ENCODE data around the gene PEX6.

The PEX6 gene

GRCh38 chr6:42978839-42979522, at the start of gene PEX6:
PEX6 (minus strand) TSS chr6:42979181; CDS start chr6:42979150, 31 bp downstream.
- Histone ChIP-seq H3K4me1 (ENCODE audit: control insufficient read depth, insufficient read depth, low read length) (peaks cover 6% of the 10 kb centered on the region), H3K27ac (ENCODE audit: low read depth, low read length) (peak within 1 kb of the TSS; percentile 67), H3K4me3 (ENCODE audit: low read length) (peak within 1 kb of the TSS; percentile 62), H3K27me3 (ENCODE audit: control insufficient read depth, insufficient read depth, low read length) (no peaks in the 10 kb centered on the region), H3K36me3 (ENCODE audit: control insufficient read depth, insufficient read depth, low read length) (no peaks in the 10 kb centered on the region), H3K9ac (ENCODE audit: low read length) (peak within 1 kb of the TSS; percentile 7)

- H3K9ac ChIP-seq (ENCODE audit: low read length), result no peak overlapping the region
- H3K4me3 ChIP-seq (ENCODE audit: low read length), result no peak overlapping the region
- no peaks in the 10 kb centered on the region for H3K27me3 ChIP-seq (ENCODE audit: control insufficient read depth, insufficient read depth, low read length)
- peaks cover 28% of the 10 kb centered on the region for H3K36me3 ChIP-seq (ENCODE audit: control insufficient read depth, insufficient read depth, low read length)
- no peak overlapping the region for H3K27ac ChIP-seq (ENCODE audit: low read depth, low read length)
- H3K4me1 ChIP-seq (ENCODE audit: control insufficient read depth, insufficient read depth, low read length), result no peaks in the 10 kb centered on the region
These were observed 47.4 kb upstream of the PEX6 start for GRCh38 chr6:43026365-43026764.

- Histone ChIP-seq H3K27me3 (ENCODE audit: control insufficient read depth, insufficient read depth, low read length) (no peaks in the 10 kb centered on the region), H3K27ac (ENCODE audit: low read depth, low read length) (no peak overlapping the region), H3K4me1 (ENCODE audit: control insufficient read depth, insufficient read depth, low read length) (no peaks in the 10 kb centered on the region), H3K4me3 (ENCODE audit: low read length) (no peak overlapping the region), H3K36me3 (ENCODE audit: control insufficient read depth, insufficient read depth, low read length) (peaks cover 24% of the 10 kb centered on the region), H3K9ac (ENCODE audit: low read length) (no peak overlapping the region)
These were observed 45.5 kb upstream of the PEX6 start for GRCh38 chr6:43024436-43024835.

- H3K9ac ChIP-seq (ENCODE audit: low read length), result peak within 1 kb of the TSS; percentile 86
- H3K36me3 ChIP-seq (ENCODE audit: control insufficient read depth, insufficient read depth, low read length), result peaks cover 17% of the 10 kb centered on the region
- H3K4me3 ChIP-seq (ENCODE audit: low read length), result peak within 1 kb of the TSS; percentile 93
- no peaks in the 10 kb centered on the region for H3K27me3 ChIP-seq (ENCODE audit: control insufficient read depth, insufficient read depth, low read length)
- H3K4me1 ChIP-seq (ENCODE audit: control insufficient read depth, insufficient read depth, low read length), result peaks cover 2% of the 10 kb centered on the region
- H3K27ac ChIP-seq (ENCODE audit: low read depth, low read length), result peak within 1 kb of the TSS; percentile 77
These were observed 42.5 kb upstream of the PEX6 start, which contains the start of gene RRP36 for GRCh38 chr6:43021270-43022047. RRP36 (plus strand) TSS chr6:43021623; CDS start chr6:43021655, 32 bp downstream.

GRCh38 chr6:43020847-43021246, 41.9 kb upstream of the PEX6 start:
- Histone ChIP-seq H3K27ac (ENCODE audit: low read depth, low read length) (peak overlapping the region; percentile 77), H3K9ac (ENCODE audit: low read length) (no peak overlapping the region), H3K27me3 (ENCODE audit: control insufficient read depth, insufficient read depth, low read length) (no peaks in the 10 kb centered on the region), H3K4me1 (ENCODE audit: control insufficient read depth, insufficient read depth, low read length) (peaks cover 5% of the 10 kb centered on the region), H3K36me3 (ENCODE audit: control insufficient read depth, insufficient read depth, low read length) (peaks cover 12% of the 10 kb centered on the region), H3K4me3 (ENCODE audit: low read length) (peak overlapping the region; percentile 93)

DNA sequence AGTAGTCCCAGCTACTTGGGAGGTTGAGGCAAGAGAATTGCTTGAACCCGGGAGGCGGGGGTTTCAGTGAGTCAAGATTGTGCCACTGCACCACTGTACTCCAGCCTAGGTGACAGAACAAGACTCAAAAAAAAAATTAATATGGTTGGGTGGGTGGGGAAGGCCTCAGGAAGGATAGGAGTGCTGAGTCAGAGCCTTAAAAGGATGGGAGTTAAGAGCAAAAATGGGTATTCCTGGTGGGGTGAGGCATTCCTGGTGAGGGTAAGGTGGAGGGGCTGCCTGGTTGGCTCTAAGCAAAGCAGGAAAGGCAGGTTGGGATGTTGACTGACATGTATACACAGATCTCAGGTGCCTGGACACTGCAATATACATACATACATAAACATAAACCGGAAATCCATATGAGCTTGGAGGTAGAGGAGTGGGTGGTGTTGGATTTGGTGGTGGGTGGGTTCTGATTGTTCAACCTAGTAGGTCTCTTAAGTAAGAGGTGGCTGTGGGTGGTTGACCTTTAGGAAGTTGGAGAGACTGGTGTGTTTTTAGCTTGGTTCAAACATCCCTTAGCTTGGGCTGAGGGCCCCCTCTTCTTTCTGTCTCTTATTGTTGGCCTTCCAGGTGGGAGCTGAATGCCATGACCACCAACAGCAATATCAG, 41.2 kb upstream of the PEX6 start:
- no peaks in the 10 kb centered on the region for H3K27me3 ChIP-seq (ENCODE audit: control insufficient read depth, insufficient read depth, low read length)
- H3K9ac ChIP-seq (ENCODE audit: low read length), result no peak overlapping the region
- H3K4me1 ChIP-seq (ENCODE audit: control insufficient read depth, insufficient read depth, low read length), result peaks cover 5% of the 10 kb centered on the region
- H3K27ac ChIP-seq (ENCODE audit: low read depth, low read length), result no peak overlapping the region
- no peak overlapping the region for H3K4me3 ChIP-seq (ENCODE audit: low read length)
- peaks cover 12% of the 10 kb centered on the region for H3K36me3 ChIP-seq (ENCODE audit: control insufficient read depth, insufficient read depth, low read length)

DNA sequence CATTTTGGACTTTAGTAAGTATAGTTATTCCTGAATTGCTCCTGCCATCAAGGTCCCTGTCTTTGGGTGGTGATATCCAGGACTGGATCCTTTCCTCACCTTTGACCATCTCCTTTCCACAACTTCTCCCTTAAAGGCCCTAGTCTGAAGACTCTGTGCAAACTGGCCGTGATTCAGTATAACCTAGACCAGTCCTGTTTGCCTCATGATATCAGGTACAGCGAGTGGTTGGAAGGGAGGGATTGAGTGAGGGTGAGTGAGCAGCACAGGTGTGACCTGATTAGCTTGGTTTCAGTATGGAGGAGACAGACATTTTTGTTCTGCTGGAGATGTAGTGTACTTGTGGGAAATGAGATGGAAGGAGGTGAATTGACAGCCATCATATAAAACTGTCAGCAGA, 40.2 kb upstream of the PEX6 start:
- no peak overlapping the region for H3K9ac ChIP-seq (ENCODE audit: low read length)
- H3K27me3 ChIP-seq (ENCODE audit: control insufficient read depth, insufficient read depth, low read length), result no peaks in the 10 kb centered on the region
- no peak overlapping the region for H3K4me3 ChIP-seq (ENCODE audit: low read length)
- peaks cover 12% of the 10 kb centered on the region for H3K36me3 ChIP-seq (ENCODE audit: control insufficient read depth, insufficient read depth, low read length)
- H3K4me1 ChIP-seq (ENCODE audit: control insufficient read depth, insufficient read depth, low read length), result peaks cover 10% of the 10 kb centered on the region
- no peak overlapping the region for H3K27ac ChIP-seq (ENCODE audit: low read depth, low read length)

DNA sequence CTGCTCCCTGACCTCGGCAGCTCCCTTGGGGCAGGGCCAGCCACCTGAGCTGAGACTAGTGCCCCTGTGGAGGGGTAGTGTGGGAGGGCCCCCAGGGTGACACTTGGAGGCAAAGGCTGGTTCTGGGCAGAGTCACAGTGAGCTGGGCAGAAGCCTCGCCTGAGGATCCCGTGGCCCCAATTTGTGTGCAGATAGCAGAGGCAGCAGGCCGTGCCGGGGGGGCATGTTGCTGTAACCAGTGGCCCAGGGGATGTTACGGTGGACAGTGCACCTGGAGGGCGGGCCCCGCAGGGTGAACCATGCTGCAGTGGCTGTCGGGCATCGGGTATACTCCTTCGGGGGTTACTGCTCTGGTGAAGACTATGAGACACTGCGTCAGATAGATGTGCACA, 38.0 kb upstream of the PEX6 start:
- H3K4me3 ChIP-seq (ENCODE audit: low read length), result no peak overlapping the region
- H3K9ac ChIP-seq (ENCODE audit: low read length), result no peak overlapping the region
- H3K27me3 ChIP-seq (ENCODE audit: control insufficient read depth, insufficient read depth, low read length), result no peaks in the 10 kb centered on the region
- H3K4me1 ChIP-seq (ENCODE audit: control insufficient read depth, insufficient read depth, low read length), result peaks cover 17% of the 10 kb centered on the region
- peaks cover 12% of the 10 kb centered on the region for H3K36me3 ChIP-seq (ENCODE audit: control insufficient read depth, insufficient read depth, low read length)
- no peak overlapping the region for H3K27ac ChIP-seq (ENCODE audit: low read depth, low read length)

DNA sequence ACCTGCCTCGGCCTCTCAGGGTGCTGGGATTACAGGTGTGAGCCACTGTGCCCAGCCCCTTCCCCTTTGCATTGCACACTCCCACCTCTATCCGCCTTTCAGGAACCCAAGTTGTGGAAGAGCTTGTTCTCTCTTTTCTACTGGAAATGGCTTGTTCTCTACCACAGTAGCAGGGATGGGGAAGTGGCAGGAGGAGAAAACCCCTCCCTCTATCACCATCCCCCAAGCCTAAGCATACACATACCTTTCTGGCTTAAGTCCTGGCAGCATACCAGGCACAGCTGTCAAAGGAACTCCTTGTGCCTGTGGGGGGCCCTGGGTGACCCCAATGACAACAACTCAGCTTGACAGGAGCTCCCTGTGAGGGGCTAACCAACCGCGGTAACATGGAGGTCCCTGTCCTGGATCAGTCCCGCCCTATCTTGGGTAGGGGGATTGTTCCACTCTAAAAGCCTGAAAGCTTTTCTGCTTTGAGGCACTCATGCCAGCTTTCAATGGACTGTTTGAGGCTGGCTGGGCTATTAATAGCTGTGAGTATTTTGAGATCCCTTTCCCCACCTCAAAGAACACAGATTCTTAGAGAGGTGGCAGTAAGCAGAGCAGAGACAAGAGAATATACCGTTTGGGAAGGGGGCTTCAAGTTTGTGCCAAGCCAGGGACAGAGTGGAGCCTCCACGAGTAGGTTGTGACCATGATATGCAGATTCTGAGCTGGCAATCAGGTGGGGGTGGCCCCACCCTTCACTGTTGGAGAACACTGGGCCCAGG, 37.4 kb upstream of the PEX6 start:
- peaks cover 17% of the 10 kb centered on the region for H3K4me1 ChIP-seq (ENCODE audit: control insufficient read depth, insufficient read depth, low read length)
- no peak overlapping the region for H3K9ac ChIP-seq (ENCODE audit: low read length)
- H3K36me3 ChIP-seq (ENCODE audit: control insufficient read depth, insufficient read depth, low read length), result peaks cover 12% of the 10 kb centered on the region

GRCh38 chr6:43014434-43014909, 35.5 kb upstream of the PEX6 start:
- Histone ChIP-seq H3K27ac (ENCODE audit: low read depth, low read length) (peak overlapping the region; percentile 73), H3K4me3 (ENCODE audit: low read length) (peak overlapping the region; percentile 89), H3K4me1 (ENCODE audit: control insufficient read depth, insufficient read depth, low read length) (peaks cover 17% of the 10 kb centered on the region), H3K27me3 (ENCODE audit: control insufficient read depth, insufficient read depth, low read length) (no peaks in the 10 kb centered on the region), H3K9ac (ENCODE audit: low read length) (no peak overlapping the region), H3K36me3 (ENCODE audit: control insufficient read depth, insufficient read depth, low read length) (peaks cover 16% of the 10 kb centered on the region)

More for the DNA sequence above, 37.4 kb upstream of the PEX6 start:
- H3K4me3 ChIP-seq (ENCODE audit: low read length), result no peak overlapping the region
- no peak overlapping the region for H3K27ac ChIP-seq (ENCODE audit: low read depth, low read length)
- no peaks in the 10 kb centered on the region for H3K27me3 ChIP-seq (ENCODE audit: control insufficient read depth, insufficient read depth, low read length)

DNA sequence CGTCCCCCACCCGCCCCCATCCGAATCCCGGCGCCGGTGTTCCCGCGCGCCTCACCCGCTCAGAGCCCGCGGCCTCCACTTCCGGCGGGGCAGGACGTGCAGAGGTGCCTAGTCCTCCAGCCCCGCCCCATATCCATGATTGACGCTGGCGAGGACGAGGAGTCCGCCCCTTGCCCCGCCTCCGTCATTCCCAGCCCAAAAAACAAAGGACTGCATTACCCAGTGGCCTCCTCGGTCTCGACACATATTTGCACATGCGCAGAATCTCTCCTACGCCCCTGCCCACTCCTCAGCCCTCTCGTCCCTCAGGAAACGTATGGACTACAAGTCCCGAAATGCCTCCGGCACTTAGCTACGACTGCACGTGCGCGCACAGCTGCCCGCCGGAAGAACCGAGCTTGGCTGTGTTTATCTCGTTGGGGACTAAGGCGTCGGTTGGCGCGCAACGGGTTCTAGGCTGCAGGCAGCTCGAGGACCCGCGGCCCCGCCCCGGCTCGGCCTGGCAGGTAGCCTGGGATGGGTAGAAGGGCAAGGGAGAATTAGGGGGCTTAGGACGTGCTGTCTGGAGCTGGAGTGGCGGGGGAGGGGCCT, 35.0 kb upstream of the PEX6 start, which contains the start of the genes KLHDC3 and MEA1:
Gene KLHDC3, plus strand, starts transcription at position 407 of the 591 bp plus-strand sequence. CDS start 2,944 bp downstream, outside the sequence.
Gene MEA1, minus strand, starts transcription at position 104 of the 591 bp plus-strand sequence. CDS start 133 bp downstream, outside the sequence.
- Histone ChIP-seq H3K27ac (ENCODE audit: low read depth, low read length) (peak within 1 kb of the TSS; percentile 73), H3K4me1 (ENCODE audit: control insufficient read depth, insufficient read depth, low read length) (peaks cover 17% of the 10 kb centered on the region), H3K36me3 (ENCODE audit: control insufficient read depth, insufficient read depth, low read length) (peaks cover 21% of the 10 kb centered on the region), H3K4me3 (ENCODE audit: low read length) (peak within 1 kb of the TSS; percentile 89), H3K9ac (ENCODE audit: low read length) (peak within 1 kb of the TSS; percentile 45), H3K27me3 (ENCODE audit: control insufficient read depth, insufficient read depth, low read length) (no peaks in the 10 kb centered on the region)

Data from rectal smooth muscle tissue (tissue), 1 donor.